NCI-H2029 treated with DMSO at 0.1 percent for 48 hours (cell line): ENCODE measurements around the gene MED16.
"Not testable (repeated sequence)": the region's sequence is repeated elsewhere in the genome, so short reads cannot be mapped to it uniquely, and the experiment has no call there.

Experiments
- DNase-seq: peaks from one replicate; lab custom pipeline; 2025; lab: John Stamatoyannopoulos, UW

Gene MED16

DNA sequence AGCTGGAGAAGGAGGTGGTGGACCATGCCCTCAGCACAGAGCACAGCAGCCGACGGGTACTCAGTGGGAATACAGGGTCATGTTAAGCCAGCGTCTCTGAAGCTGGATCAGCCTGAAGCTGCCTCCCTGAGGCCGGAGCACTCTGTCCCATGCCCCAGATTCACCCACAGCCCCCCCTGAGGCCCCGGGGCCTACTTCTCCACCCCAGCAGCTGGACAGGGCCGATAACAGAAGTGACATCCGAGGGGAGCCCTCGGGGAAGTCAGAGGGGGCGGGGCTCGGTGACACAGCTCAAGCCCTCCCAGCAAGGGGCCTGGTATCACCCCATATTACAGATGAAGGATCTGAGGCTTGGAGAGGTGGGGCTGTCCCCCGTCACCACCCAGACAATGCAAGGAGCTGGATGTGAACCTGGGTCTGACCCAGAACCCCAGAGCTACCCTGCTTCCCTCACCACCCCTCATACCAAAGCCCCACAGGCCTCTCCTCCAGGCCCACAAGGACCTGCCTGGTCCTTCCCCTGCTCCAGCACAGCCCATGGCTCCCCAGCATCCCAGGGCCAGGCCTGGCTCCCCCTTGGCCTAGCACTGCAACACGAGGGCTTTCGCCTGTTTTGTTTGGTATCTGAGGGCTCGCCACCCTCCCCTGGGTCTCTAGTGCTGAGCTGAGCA, 14.3 kb upstream of the MED16 start:
- no peak for DNase-seq

DNA sequence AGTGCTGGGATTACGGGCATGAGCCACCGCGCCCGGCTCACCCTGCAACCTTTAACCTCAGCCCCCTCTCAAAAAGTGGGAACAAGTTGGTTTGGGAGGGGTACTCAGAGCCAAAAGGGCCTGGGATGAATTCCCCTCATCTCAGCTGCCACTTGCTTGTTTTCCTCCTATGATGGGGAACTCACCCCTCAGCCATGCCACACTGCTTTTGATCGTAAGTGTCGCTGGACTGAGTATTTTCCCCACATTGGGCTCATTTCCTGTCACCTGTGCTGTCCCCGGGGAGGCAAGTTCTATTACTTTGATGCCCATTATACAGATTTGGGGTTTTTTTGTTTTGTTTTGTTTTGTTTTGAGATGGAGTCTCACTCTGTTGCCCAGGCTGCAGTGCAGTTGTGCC, 13.5 kb upstream of the MED16 start:
- no peak for DNase-seq

DNA sequence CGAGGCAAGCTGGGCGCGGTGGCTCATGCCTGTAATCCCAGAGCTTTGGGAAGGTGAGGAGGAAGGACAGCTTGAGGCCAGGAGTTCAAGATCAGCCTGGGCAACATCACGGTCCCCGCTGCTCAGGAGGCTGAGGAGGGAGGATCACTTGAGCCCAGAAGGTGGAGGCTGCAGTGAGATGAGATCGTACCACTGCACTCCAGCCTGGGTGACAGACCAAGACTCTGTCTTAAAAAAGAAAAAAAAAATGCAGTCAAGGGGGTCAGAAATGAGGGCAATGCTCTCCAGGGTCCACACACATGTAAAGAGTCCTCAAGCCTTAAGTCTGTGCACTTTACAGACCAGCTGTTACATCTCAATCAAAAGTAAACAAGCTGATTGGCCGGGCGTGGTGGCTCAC, 11.6 kb upstream of the MED16 start:
- DNase-seq: no peak

DNA sequence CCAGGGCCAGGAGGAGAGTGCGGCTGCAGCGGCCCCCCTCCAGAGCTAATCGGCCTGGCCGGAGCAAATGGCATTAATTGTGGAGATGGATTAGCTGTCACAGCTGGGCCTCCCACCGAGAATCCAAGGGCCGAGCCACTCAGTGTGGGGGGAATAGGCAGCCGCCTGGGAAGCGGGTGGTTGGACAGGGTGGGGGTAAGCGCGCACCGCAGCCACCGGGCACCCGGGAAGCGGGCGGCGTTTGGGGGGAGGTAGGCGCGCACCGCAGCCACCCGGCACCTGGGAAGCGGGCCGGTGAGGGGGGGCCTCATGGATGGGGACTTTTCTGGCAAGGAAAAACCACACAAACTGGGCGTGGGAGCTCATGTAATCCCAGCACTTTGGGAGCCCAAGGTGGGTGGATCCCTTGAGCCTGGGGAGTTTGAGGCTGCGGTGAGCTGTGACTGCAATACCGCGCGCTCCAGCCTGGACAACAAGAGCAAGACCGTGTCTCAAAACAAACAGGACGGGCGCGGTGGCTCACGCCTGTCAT, 10.3 kb upstream of the MED16 start:
- no peak for DNase-seq

DNA sequence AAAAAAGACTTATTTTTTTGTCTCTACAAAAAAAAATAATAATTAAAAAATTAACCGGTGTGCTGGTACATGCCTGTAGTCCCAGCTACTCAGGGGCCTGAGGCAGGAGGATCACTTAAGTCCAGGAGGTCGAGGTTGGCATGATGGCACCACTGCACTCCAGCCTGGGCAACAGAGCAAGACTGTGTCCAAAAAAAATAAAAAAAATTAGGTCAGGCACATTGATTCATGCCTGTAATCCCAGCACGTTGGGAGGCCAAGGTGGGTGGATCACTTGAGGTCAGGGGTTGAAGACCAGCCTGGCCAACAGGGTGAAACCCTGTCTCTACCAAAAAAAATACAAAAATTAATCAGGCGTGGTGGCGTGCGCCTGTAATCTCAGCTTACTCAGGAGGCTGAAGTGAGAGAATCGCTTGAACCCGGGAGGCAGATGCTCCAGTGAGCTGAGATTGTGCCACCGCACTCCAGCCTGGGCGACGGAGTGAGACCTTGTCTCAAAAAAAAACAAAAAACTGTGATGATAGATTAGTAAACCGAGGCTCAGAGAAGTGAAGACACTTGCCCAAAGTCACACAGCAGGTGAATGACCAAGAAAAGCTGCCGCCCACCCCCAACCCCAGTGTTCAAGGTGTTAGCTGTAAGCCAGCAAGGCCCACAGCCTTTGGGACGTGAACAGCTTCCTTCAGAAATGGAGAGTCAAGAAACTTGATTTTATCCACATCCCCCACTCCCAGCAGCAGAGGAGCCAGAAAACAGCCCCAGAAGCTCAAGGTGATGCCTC, 9.6 kb upstream of the MED16 start:
- DNase-seq: no peak

DNA sequence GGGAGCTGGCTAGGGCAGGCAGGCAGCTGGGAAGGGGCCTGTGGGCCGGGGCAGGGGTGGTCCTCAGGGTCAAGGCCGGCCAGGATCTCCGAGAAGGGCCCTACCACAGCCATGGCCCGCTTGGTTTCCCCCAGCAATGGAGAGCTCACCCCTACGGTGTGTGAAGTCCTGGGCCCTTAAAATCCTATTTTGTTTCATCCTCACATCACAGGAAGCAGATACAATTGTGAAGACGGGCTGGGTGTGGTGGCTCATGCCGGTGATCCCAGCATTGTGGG, 9.0 kb upstream of the MED16 start:
- DNase-seq: no peak

DNA sequence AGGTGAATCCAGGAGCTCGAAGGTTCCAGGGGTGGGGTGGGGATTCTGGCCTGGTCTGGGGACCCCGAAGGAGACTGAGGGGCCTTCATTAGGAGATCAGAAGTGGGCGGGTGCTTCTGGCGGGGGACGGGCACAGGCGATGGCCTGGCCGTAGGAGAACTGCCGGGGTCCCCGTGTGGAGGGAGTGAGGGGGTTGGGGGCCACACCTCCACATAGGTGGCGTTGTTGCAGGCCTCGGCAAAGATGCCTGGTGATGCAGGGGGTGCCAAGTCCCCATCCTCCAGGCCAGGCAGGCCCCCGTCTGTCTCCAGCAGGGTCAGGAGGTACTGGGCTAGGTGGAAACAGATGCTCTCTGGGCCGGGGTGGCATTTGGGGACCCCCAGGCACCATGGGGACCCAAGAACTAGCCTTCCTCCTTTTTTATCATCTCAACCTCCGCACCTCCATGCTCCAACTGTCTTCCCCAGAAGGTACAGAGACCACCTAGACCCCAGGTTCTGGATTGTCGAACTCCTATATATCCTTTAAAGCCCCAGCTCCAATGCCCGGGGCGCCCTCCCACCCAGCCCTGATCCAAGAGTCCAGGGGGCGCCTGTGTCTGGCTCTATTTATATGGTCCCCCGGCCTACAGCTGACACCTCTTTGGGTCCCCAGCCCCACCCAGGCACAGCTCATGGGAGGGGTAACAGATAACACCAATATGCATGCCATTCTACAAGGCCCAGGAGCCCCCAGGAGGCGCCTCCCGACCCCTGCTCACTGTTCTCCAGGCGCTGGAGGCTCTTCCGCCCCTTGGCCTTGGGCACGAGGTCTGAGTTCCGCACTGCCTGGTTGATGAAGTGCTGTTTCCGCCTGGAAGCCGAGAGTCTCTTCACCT, 8.5 kb upstream of the MED16 start:
- DNase-seq: no peak

DNA sequence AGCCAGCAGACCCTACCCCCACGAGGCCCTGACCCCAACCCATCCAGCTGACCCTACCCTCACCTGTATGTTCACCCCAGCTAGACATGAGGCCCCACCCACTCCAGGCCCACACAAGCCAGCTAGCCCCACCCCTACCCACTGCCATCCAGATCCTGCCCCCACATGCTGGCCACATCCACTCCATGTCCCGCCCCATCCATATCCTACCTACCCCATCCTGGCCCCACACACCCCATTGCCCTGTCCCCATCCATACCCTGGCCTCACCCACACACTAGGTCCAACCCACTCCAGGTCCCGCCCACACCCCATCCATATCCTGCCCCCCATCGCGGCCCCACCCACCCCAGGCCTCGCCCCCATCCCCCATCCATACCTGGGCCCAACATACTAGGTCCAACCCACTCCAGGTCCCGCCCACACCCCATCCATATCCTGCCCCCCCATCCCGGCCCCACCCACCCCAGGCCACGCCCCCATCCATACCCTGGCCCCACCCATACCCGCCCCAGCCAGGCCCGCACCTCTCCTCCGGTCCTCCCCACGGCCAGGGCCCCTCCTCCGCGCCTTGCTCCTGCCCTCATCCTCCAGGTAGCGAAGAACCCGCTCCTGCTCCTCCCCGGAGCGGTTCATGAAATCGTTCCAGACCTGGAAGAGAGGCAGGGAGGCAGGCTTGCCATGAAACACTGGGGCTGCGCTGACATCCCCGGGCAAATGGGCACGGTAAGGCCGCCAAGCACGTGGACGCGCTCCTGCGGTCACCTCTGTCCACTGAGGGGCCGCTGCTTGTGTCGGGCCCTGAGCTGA, 7.5 kb upstream of the MED16 start:
- no peak for DNase-seq

DNA sequence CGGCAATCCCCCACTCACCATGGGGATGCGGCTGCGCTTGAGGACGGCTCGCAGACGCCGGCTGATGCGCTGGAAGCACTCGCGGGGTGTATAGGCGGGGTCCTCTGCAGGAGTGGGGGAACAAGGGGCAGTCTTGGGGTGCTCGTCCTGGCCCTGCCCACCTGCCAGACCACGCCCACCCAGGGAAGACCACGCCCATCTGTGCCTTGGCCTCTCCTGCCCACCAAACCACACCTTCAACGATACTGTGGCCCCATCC, 7.0 kb upstream of the MED16 start:
- no peak for DNase-seq

DNA sequence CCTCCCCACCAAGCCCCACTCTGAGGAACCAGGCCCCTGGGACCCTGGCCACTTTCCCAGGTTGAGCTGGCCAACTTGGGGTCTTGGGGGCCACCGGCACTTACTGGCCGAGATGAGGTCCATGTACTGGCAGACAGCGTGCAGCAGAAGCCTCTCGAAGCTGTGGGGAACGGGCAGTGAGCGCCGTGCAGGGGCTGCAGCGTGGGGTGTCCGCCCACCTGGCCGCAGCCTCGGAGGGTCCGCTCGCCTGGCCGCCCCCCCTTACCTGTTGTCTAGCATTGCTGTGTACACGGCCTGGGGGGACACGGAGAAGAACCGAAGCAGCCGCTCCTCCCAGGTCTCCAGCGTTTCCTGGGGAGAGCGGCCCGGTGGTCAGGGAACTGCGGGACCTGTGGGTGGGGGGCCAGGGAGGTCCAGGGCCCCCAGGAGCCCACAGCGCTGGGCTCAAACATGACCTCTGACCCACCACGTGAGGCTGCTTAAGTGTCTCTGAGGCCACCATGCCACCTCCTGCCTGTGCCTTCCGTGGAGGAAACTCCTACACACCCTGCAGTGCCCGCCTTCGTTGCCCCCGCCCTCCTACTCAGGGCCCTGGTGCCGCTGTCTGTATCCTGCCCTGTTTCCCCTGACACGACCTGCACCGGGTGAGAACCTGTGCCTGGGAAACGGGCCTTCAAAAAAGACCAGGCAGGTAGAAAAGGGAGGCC, 6.5 kb upstream of the MED16 start:
- DNase-seq: no peak

DNA sequence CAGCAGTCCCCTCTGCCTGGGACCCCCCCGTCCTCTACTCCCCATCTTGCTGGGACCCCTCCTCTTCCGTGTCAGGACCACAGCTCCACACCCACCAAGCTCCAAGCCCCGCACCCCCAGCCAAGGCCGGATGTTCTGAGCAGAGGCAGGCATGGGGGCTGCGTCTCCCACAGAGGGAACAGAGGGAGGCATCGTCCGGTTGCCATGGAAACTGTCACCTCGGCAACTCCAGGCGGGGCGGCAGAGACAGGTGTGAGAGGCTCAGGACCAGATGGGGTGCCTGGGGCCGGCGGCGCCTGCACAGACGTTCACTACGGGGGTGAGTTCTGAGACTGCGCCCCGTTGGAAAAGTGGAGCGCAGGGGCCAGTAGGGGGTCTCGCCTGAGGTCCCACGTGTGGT, 5.7 kb upstream of the MED16 start:
- no peak for DNase-seq

DNA sequence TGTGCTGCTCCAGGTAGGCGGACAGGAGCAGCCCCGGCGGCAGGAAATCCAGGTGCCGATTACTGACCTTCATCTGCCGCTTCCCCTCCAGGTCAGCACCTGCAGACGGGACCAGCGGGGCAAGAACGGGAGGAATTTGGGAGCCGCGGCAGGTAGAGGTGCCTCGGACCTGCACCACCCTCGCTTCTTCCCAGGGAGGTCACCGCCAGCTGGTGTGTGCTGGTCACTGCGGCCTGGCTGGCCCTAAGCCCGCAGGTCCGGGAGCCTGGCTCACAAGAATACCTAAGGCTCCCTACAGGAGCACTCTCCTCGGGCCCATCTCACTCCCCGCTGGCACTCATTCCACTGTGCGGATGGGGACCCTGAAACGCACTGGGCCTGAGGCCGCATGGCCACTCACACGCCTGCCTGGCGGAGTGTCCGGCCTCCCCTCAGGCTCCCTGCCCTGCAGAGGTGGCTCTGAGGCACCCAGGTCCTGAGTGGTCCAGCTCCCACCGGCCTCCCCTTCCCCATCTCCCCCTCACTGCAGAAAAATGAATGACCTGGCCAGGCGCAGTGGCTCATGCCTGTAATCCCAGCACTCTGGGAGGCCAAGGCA, 4.6 kb upstream of the MED16 start:
- no peak for DNase-seq

DNA sequence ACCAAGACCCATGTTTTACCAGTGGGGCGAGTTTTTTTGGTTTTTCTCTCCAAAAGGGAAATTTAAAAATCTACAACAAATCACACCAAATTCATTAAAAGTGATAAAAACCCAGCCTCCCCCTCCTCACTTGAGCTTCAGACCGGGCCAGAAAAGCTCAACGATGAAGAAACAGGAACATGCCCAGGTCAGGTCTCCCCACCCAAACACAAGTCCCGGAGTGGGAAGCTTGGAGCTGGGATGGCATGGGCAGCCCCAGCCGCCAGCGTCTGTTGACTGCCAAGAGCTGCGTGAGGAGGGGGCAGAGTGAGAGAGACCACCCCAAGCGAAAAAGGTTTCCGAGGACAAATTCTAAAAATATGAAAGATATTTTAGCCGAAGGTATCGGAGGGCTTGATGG, 4.0 kb upstream of the MED16 start:
- no peak for DNase-seq

DNA sequence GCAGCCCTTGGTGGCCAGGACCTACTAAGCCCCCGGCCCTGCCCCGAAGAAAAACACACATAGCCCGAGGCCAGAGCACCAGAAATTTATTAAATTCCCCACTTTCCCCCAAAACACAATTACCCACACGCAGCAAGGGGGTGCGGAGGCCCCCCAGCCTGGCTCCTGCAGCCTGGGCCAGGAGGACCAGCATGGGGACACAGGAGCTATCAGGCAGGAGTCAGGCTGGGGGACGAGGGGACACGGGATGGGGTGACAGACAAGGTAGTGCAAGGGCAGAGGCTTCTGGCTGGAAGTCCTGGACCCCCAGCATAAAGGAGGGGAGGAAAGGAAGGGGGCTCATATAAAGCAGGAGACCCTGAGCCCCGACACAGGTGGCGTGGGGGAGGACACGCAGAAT, 3.4 kb upstream of the MED16 start:
- no peak for DNase-seq

DNA sequence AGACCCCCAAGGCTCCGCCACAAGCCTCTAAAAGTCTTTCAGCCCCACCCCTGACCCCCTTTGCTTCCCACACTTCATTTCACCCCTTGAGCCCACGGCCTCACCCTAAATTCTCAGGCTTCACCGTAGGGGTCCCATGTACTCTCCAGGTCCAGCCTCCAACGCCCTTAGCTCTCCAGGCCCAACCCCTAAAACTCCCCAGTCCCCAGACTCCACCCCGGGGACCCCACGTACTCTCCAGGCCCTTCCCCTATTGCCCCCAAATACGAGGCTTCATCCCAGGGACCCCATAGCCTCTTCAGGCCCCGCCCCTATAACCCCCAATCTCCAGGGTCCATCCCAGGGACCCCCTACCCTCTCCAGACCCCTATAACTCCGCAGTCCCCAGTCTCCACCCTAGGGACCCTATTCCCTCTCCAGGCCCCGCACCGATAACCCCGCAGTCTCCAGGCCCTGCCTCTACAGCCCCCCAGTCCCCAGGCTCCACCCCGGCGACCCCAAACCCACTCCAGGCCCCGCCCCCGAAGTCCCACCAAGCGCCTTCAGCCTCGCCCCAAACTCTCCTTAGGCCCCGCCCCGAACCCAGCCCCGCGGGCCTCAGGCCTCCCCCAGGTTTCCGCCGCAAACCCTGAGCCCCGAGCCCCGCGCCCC, 619 bp downstream of the MED16 start:
- DNase-seq: no peak

DNA sequence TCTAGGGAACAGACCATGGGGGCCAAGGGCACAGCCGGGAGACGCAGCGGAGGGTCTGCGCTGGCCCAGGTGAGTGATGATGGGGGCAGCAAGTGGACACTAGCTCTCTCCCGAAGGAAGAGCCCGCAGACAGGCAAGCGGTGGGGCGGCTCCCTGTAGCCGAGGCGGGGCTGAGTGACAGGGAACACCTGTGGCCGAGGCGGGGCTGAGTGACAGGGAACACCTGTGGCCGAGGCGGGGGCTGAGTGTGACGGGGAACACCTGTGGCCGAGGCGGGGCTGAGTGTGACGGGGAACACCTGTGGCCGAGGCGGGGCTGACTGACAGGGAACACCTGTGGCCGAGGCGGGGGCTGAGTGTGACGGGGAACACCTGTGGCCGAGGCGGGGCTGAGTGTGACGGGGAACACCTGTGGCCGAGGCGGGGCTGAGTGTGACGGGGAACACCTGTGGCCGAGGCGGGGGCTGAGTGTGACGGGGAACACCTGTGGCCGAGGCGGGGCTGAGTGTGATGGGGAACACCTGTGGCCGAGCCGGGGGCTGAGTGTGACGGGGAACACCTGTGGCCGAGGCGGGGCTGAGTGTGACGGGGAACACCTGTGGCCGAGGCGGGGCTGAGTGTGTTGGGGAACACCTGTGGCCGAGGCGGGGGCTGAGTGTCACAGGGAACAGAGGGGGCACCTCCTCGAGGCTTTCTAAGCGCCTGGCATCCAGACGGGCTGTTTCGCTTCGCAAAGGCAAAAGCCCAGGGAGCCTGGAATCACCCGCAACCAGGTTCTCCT, 1.4 kb downstream of the MED16 start:
- not testable (repeated sequence) for DNase-seq

DNA sequence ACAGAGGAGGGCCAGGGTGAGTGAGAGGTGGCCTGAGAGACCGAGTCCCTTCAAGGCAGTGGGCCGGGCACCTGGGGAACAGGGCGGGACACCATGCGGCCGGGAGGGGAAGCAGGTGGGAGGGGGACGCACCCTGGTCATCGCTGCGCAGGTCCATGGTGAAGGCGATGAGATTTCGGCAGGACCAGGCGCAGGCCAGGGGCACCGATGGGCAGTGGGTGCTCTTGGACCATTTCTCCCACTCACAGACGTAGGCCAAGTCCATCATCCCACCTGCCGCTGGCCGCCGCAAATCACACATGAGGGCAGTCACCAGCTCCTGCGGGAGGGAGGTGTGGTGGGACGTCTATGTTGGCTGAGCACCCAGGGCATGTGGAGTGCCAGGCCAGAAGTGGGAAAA, 2.2 kb downstream of the MED16 start:
- no peak for DNase-seq

DNA sequence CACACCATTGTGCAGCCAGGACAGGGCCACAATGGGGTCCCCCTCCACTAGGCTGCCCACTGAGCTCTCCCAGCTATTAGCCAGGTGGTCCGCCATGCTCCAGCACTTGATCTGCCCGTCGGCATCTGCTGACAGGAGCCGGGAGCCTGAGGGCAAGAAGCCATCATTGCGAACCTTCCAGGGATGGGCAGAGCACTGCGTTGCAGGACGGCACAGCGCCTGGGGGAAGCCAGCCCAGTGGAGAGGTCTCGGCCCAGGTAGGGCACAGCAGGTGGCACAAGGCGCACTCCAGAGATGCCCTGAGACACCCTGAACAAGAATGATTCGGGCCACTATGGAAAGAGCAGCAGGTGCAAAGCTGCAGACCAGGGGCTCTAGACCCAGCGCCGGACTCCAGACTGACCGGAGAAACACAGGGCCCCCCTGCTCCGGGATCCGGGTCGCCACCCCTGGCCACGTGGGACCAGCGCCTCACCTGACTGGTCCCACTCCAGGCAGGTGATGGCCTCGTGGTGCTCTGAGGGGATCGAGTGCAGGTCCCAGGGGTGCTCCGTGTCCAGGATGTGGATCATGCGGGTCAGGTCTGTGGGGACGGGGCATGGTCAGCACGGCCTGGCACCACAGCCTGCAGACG, 3.2 kb downstream of the MED16 start:
- no peak for DNase-seq

DNA sequence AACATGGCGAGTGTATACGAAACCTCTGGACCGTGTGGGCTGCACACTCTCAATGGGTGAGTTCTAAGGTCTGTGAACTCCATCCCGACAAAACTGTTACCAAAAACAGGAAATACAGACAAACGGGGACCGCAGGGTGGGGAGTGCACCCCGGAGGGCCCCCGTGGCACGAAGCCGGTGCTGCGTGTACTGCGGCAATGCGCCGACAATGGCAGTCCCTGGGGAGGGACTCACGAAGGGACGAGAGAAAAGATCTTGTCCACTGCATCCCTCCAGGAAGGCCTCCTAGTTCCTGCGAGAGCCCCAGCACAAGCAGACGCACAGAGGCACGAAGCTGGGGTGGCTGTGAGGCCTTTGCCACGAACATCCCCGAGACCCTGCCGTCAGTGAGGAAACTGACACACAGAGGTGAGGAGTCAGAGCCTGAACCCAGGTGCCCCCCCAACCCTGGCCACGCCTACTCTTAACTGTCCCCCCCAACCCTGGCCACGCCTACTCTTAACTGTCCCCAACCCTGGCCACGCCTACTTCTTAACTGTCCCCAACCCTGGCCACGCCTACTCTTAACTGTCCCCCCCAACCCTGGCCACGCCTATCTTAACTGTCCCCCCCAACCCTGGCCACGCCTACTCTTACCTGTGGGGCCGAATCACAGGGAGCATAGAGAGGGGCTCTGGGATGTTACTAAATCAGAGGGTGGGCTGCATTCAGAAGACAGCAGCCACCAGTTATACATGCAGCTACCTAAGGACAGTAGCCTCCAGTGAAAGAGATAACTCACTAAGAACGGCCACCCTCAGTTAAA, 4.2 kb downstream of the MED16 start:
- DNase-seq: no peak
